Mesendoderm (in vitro differentiated cells): ENCODE results near the gene CSRNP3.
A peak's percentile ranks its signal among the peaks of the same experiment; 100 is the strongest.

Source experiments
- DNase-seq: peaks from one replicate; pipeline ENCODE4 v3.0.0; 2013
- H2AK5ac ChIP-seq: 2 replicates; pipeline ENCODE4 v1.6.1; 2013; ENCODE audit warnings: low read length, inconsistent platforms
- H2BK120ac ChIP-seq: 2 replicates; pipeline ENCODE4 v1.6.1; 2013; ENCODE audit warnings: low read depth, mild to moderate bottlenecking, low read length, moderate library complexity, mixed read lengths
- H2BK15ac ChIP-seq: replicated peaks from 2 replicates; pipeline ENCODE4 v1.6.1; 2013; ENCODE audit warnings: low read depth, mild to moderate bottlenecking, moderate library complexity
- H2BK5ac ChIP-seq: 2 replicates; pipeline ENCODE4 v1.6.1; 2013; ENCODE audit warnings: low read length, inconsistent platforms
- H3K18ac ChIP-seq: 2 replicates; pipeline ENCODE4 v1.6.1; 2013; ENCODE audit warnings: mild to moderate bottlenecking, low read length, mixed read lengths
- H3K23ac ChIP-seq: one replicate; pipeline ENCODE4 v1.6.1; 2013; ENCODE audit warnings: low read length
- H3K27ac ChIP-seq: 2 replicates; pipeline ENCODE4 v1.5.1; 2013; ENCODE audit warnings: low read depth, mild to moderate bottlenecking, inconsistent platforms, low read length, moderate library complexity
- H3K27me3 ChIP-seq: 2 replicates; pipeline ENCODE4 v1.6.1; 2013; ENCODE audit warnings: low read length, control low read depth, mild to moderate bottlenecking, inconsistent platforms; ENCODE audit not compliant: insufficient read depth, poor library complexity
- H3K36me3 ChIP-seq: 2 replicates; pipeline ENCODE4 v1.6.1; 2013; ENCODE audit warnings: low read length, inconsistent platforms; ENCODE audit not compliant: control insufficient read depth, insufficient read depth
- H3K4ac ChIP-seq: one replicate; pipeline ENCODE4 v1.6.1; 2013; ENCODE audit warnings: low read depth, mild to moderate bottlenecking, low read length, moderate library complexity
- H3K4me1 ChIP-seq: 2 replicates; pipeline ENCODE4 v1.6.1; 2013; ENCODE audit warnings: low read depth, low read length, inconsistent platforms; ENCODE audit not compliant: control insufficient read depth
- H3K4me2 ChIP-seq: 2 replicates; pipeline ENCODE4 v1.6.1; 2013; ENCODE audit warnings: low read length
- H3K4me3 ChIP-seq: 2 replicates; pipeline ENCODE4 v1.5.1; 2013; ENCODE audit warnings: mild to moderate bottlenecking, low read length
- H3K56ac ChIP-seq: one replicate; pipeline ENCODE4 v1.6.1; 2013; ENCODE audit warnings: low read length
- H3K79me1 ChIP-seq: 2 replicates; pipeline ENCODE4 v1.6.1; 2013; ENCODE audit warnings: low read length, inconsistent platforms
- H3K79me2 ChIP-seq: 2 replicates; pipeline ENCODE4 v1.6.1; 2013; ENCODE audit warnings: mild to moderate bottlenecking, low read length; ENCODE audit not compliant: control insufficient read depth, insufficient read depth
- H3K9ac ChIP-seq: 2 replicates; pipeline ENCODE4 v1.6.1; 2013; ENCODE audit warnings: low read length, inconsistent platforms
- H4K5ac ChIP-seq: one replicate; pipeline ENCODE4 v1.6.1; 2013; ENCODE audit warnings: low read length
- H4K8ac ChIP-seq: one replicate; pipeline ENCODE4 v1.6.1; 2013; ENCODE audit warnings: low read depth, mild to moderate bottlenecking, control low read depth, low read length, moderate library complexity
- WGBS: extraction: QIAGEN DNeasy Blood & Tissue Kit; methylation state at CpG from one replicate; pipeline ENCODE4 v1.1.7; 2013; ENCODE audit warnings: low lambda C conversion rate, missing lambda C conversion rate; ENCODE audit not compliant: insufficient coverage; ENCODE audit errors: extremely low coverage; 5-methylcytosine and 5-hydroxymethylcytosine counted together

Gene CSRNP3

DNA sequence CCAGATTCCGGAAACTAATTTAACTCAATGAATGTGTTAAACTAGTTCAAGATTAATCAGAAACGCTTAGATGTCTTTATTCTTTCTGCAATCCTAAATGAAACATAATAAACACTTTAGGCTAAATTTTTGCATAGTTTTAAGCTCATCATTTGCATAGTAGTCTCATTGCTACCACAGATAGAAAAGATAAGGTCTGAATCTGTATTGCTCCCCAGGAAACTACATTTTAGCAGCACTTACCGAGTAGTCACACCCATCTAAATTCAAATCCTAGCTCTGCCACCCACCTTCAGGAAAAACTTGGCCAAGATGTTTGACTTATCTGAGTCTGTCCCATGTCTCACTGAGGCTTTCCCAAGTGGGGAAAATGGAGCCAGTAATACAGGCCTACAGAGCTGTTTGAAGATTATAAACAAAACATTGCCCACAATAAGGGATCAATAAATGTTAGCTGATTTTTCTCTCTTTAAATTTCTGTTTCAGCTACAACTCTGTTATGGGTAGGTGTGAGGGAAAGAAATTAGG is 237.5 kb downstream of the CSRNP3 start:
- H3K4me2 ChIP-seq, result no peak overlapping the region
- no peaks in the 10 kb centered on the region for H3K79me1 ChIP-seq
- H3K23ac ChIP-seq, result no peak overlapping the region
- H3K4me3 ChIP-seq, result no peak overlapping the region
- no peak overlapping the region for H3K4ac ChIP-seq
- H3K36me3 ChIP-seq, result no peaks in the 10 kb centered on the region
- no peaks in the 10 kb centered on the region for H3K27me3 ChIP-seq
- no peak overlapping the region for H2AK5ac ChIP-seq
- no CpG with 5 or more reads among the region's 3 CpGs for WGBS
- H3K4me1 ChIP-seq, result peaks cover 5% of the 10 kb centered on the region
- H2BK120ac ChIP-seq, result no peak overlapping the region
- H3K18ac ChIP-seq, result peak overlapping the region; percentile 28
- no peak overlapping the region for H3K9ac ChIP-seq
- peak overlapping the region; percentile 40 for H3K27ac ChIP-seq
- no peak overlapping the region for H4K8ac ChIP-seq
- no peaks in the 10 kb centered on the region for H3K79me2 ChIP-seq
- H3K56ac ChIP-seq, result peak overlapping the region; percentile 43
- DNase-seq, result peak; percentile 45
- H2BK5ac ChIP-seq, result no peak overlapping the region
- H2BK15ac ChIP-seq, result no peak overlapping the region
- H4K5ac ChIP-seq, result no peak overlapping the region

DNA sequence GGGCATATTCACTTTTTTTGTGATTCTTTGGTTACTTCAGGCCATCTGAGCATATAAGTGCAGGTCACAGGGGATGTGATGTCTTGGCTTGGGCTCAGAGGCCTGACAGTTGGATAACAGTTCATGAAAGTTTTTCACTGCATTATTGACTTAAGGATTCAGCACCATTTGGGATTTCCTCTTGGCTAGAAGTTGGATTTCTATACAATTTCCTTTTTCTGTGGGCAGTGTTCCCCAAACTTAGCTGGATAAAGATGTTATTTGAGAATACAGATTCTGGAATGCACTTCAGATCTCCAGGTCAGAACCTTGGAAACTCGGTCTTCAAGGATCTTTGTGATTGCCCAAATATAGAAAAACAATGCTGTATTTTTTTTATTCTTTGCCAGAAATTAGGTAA is 246.6 kb downstream of the CSRNP3 start:
- no peaks in the 10 kb centered on the region for H3K79me1 ChIP-seq
- H3K23ac ChIP-seq, result no peak overlapping the region
- WGBS, result no CpG with 5 or more reads among the region's 1 CpG
- no peaks in the 10 kb centered on the region for H3K36me3 ChIP-seq
- H4K8ac ChIP-seq, result no peak overlapping the region
- no peak overlapping the region for H2BK15ac ChIP-seq
- H4K5ac ChIP-seq, result no peak overlapping the region
- H3K56ac ChIP-seq, result no peak overlapping the region
- H3K4me1 ChIP-seq, result no peaks in the 10 kb centered on the region
- no peaks in the 10 kb centered on the region for H3K79me2 ChIP-seq
- H3K4ac ChIP-seq, result no peak overlapping the region
- H3K4me2 ChIP-seq, result no peak overlapping the region
- H3K27ac ChIP-seq, result no peak overlapping the region
- DNase-seq, result no peak
- no peak overlapping the region for H3K4me3 ChIP-seq
- no peak overlapping the region for H3K9ac ChIP-seq
- H2AK5ac ChIP-seq, result no peak overlapping the region
- no peak overlapping the region for H2BK5ac ChIP-seq
- H2BK120ac ChIP-seq, result no peak overlapping the region
- H3K27me3 ChIP-seq, result no peaks in the 10 kb centered on the region
- no peak overlapping the region for H3K18ac ChIP-seq

DNA sequence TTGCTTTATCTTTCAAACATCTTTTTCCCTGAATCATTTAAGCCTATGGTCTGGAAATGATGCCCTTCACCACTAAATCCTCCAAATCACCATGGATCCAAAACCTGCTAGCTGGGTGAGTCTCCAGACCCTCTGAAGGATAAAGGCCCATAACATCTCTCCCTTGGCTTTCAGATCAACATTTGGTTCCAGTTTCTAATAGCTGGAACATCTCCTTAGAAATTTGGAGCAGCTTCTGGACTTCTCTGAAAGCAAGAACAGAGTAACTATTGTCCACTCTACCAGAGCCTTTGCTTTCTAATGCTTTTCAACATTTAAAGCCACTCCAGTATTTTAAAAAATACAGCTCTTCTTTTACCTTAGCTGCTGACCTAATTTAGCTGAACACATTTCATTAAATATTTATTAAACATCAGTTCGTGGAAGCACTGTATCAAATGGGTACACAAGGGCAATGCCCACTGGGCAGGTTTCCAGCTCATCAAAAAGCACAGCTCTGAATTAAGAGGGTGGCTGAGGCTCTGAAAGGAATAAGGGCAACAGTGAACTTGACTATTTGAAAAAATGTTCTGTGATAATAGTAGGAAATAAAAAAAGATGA is 249.2 kb downstream of the CSRNP3 start:
- H3K56ac ChIP-seq, result no peak overlapping the region
- no peak overlapping the region for H4K8ac ChIP-seq
- no peak overlapping the region for H3K4me3 ChIP-seq
- H3K79me1 ChIP-seq, result no peaks in the 10 kb centered on the region
- no peaks in the 10 kb centered on the region for H3K27me3 ChIP-seq
- no peak overlapping the region for H3K4ac ChIP-seq
- no peak overlapping the region for H3K9ac ChIP-seq
- H3K27ac ChIP-seq, result no peak overlapping the region
- no peak overlapping the region for H3K23ac ChIP-seq
- no peak overlapping the region for H3K4me2 ChIP-seq
- no peak for DNase-seq
- H3K36me3 ChIP-seq, result no peaks in the 10 kb centered on the region
- H2AK5ac ChIP-seq, result no peak overlapping the region
- H2BK5ac ChIP-seq, result no peak overlapping the region
- no peaks in the 10 kb centered on the region for H3K4me1 ChIP-seq
- no peak overlapping the region for H2BK15ac ChIP-seq
- H2BK120ac ChIP-seq, result no peak overlapping the region
- H3K18ac ChIP-seq, result no peak overlapping the region
- no CpG with 5 or more reads among the region's 1 CpG for WGBS
- H4K5ac ChIP-seq, result no peak overlapping the region
- no peaks in the 10 kb centered on the region for H3K79me2 ChIP-seq

DNA sequence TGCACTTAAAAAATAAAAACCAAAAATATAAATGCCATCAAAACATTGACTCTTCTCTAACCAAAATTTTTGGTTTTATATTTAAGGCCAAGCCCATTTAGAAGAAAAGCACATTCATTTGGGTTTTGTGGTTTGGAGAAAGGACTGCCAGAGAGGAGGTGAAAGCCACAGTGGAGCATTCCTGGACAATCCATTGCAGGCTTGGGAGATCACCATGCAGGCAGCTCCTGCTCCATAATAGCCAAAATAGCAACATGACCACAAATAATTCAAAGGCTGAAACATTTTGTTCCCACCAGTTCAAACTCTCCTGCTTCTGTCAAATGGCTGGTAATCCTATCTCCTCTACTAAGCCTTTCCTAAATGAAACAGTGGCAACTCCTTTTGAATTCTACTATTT is 251.0 kb downstream of the CSRNP3 start:
- H3K4ac ChIP-seq, result no peak overlapping the region
- no peak for DNase-seq

DNA sequence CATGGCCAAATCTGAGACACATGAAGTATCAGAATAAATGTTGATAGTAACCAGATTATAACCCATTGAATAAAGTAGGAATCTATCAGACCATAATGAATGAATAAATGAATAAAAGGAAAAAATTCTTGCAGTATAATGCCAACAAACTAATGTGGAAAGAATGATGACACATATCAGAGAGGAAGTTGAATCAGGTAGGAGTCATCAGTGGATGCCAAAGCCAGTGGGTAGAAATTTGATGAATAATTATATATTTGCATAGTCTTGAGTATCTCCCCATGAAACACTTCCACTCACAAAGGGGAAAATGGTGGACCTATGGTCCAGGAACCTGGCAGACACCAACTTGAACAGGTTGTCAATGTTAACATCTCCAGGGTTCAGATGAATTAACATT is 255.9 kb downstream of the CSRNP3 start:
- Histone ChIP-seq H3K79me2 (no peaks in the 10 kb centered on the region), H3K27ac (no peak overlapping the region), H3K4me2 (no peak overlapping the region), H3K4ac (no peak overlapping the region), H4K5ac (no peak overlapping the region), H2BK5ac (no peak overlapping the region), H3K36me3 (no peaks in the 10 kb centered on the region), H3K79me1 (no peaks in the 10 kb centered on the region), H2AK5ac (no peak overlapping the region), H3K4me1 (no peaks in the 10 kb centered on the region), H3K23ac (no peak overlapping the region), H3K56ac (no peak overlapping the region), H3K4me3 (no peak overlapping the region), H3K9ac (no peak overlapping the region), H2BK15ac (no peak overlapping the region), H3K18ac (no peak overlapping the region), H2BK120ac (no peak overlapping the region), H4K8ac (no peak overlapping the region), H3K27me3 (no peaks in the 10 kb centered on the region)
- DNase-seq, result no peak

More for the DNA sequence above, 251.0 kb downstream of the CSRNP3 start:
- H4K5ac ChIP-seq, result no peak overlapping the region
- no peak overlapping the region for H2AK5ac ChIP-seq
- H3K79me1 ChIP-seq, result no peaks in the 10 kb centered on the region
- no peak overlapping the region for H3K18ac ChIP-seq
- H3K56ac ChIP-seq, result no peak overlapping the region
- no peak overlapping the region for H3K4me2 ChIP-seq
- H3K27ac ChIP-seq, result no peak overlapping the region
- H2BK15ac ChIP-seq, result no peak overlapping the region
- H3K27me3 ChIP-seq, result no peaks in the 10 kb centered on the region
- no peak overlapping the region for H3K9ac ChIP-seq
- H3K4me3 ChIP-seq, result no peak overlapping the region
- no peaks in the 10 kb centered on the region for H3K79me2 ChIP-seq
- peak overlapping the region; percentile 85 for H2BK120ac ChIP-seq
- H3K36me3 ChIP-seq, result no peaks in the 10 kb centered on the region
- H2BK5ac ChIP-seq, result no peak overlapping the region
- H3K4me1 ChIP-seq, result no peaks in the 10 kb centered on the region
- H3K23ac ChIP-seq, result no peak overlapping the region
- H4K8ac ChIP-seq, result no peak overlapping the region
